Activated naive CD4-positive, alpha-beta T cell treated with Interleukin-2 at 50 U/mL for 16 hours (primary cell): ENCODE data around the gene CIITA.
A peak's percentile ranks its signal among the peaks of the same experiment; 100 is the strongest.
"Not testable (repeated sequence)": the region's sequence is repeated elsewhere in the genome, so short reads cannot be mapped to it uniquely, and the experiment has no call there.

ENCODE experiments used
- DNase-seq: peaks from one replicate; pipeline ENCODE4 v3.0.0-alpha.2; 2020

Gene CIITA

DNA sequence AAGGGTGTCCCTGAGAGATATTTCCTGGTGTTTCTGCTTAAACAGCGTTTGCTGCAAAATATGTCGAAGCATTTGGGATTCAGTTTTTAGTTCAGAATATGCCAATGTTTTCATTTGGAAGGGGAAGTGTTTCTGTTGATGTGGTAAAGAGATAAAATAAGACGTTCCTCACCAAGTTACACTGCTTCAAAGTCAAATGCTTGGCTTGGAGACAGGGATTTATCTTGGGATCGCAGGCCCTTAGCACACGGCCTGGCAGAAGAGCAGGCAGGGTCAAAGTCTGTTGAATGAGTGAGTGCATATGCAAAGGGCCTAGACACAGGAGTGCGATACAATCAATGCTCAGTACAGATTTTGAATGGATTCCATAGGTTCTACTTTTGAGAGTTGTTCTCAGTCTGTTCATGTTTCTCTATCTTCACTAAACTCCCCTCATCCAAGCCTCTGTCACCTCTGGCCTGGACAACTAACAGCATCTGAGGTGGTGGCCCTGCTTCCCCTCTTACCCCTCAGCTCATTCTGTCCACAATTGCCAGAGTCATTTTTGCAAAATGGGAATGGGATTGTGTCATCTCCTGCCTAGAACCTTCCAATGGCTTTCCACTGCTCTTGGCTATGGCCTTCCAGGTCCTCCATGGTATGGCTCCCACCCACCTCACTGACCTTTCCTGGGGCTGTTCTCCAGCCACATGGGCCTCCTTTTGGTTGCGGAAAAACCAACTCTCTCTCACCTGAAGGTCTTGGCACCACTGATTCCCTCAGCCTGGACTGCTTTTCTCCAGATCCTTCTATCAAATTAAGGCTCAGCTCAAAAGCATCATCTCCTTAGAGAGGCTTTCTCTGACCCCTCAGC, 62.0 kb downstream of the CIITA start:
- DNase-seq, result no peak

DNA sequence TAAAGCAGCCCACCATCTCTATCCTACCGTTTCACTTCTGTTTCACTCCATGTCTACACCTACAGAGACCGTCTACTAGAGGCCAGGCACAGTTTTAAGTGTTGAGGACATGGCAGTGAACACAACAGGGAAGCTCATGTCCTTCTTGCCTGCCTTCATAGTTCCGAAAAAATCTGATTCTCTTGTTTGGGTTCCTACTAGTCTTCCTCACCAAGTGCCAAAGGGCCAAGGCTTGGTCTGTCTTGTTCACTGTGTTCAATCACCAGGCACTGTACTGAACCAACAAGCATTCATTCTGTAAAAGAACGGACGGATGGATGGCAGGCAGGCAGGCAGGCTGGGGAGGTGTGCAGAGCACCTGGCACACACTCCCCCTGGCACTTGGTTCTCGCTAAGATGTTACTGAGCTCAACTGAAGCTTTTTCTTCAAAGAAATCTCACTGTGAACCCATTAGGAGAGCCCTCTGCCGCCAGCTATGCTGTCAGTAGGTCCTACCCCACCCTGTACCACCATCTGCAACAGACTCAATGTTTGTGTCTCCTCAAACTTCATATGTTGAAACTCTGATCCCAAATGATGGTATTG, 62.7 kb downstream of the CIITA start:
- no peak for DNase-seq

- DNase-seq, result no peak
Measured at GRCh38 chr16:10940501-10941079, 63.6 kb downstream of the CIITA start.

DNA sequence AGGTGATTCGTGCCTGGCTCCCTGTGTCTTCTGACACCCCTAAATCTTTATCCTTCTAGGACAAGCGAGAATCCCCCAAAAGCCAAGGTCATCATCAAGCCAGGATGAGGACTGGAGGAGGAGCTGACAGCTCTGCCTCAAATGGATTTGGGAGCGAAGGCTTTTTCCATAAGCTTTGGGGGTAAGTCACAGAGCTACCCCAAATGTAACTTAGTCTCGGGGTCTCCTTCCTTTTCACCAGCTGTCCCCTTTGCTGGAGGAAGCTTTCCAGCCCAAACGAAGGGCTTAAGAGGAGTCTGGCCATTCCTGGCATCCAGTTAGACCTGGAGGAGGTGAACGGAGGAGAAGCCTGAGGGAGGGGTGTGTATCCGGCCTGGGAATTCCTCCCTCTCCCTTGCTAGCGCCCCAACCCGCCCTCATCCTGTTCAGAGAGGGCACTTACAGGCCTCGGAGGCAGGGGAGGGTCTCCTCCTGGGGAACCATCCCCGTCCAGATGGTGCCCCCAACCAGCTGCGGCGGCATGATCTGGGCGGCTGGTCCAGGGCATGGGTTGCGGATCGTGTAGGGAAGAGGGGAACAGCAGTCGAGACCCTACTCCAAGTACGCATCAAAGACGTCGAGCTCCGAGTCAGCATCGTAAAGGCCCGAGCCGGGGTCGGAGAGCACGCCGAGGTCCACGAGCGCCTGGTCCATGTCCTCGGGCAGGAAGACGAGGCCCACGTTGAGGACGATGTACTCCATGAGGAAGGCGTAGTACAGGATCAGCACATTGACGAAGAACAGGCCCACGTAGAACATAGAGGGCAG, 64.3 kb downstream of the CIITA start:
- no peak for DNase-seq

GRCh38 chr16:10941935-10942351, 64.9 kb downstream of the CIITA start:
- DNase-seq, result not testable (repeated sequence)

DNA sequence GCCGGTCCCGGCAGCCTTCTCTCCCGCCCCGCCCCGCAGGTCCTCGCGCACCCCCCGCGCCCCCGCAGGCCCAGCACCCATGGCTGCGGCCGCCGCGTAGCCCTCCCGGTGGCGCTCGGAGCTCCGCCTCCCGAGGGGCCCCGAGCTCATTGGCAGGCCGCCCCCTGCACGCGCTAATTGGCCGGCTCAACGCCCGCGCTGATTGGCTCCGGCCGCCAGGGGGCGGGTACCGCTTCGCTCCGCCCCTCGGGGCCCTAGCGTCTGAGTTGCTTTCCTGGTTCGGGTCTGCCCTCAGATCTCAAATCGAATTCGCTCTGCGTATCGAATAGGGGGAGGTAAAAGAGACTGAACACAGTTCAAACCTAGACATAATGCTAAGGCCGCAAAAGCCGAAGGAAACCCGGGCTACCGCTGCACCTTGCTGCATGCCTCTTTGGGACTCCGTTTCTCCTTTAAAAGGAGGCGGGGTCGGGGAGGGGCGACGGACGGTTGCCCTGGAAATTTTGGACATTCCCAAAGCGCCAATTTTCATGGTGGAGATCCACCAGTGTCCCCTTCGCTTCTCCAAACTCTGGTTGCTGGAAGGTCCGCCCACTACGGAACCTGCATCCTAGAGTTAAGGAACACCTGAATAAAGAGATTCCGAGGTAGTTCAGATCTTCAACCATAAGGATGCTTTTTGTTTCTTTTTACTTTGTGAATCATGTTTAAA, 65.5 kb downstream of the CIITA start, which contains the start of gene DEXI:
DEXI (minus strand) TSS at position 117 of the 712 bp plus-strand sequence. CDS start 463 bp downstream, outside the sequence.
- DNase-seq, result peak; percentile 95

GRCh38 chr16:10943064-10943353, 66.0 kb downstream of the CIITA start:
- DNase-seq, result no peak

- DNase-seq, result peak; percentile 96
Measured at GRCh38 chr16:10944249-10945064, 67.5 kb downstream of the CIITA start, which contains the start of gene CLEC16A. Gene CLEC16A, plus strand, starts transcription at chr16:10944564. Its CDS starts 154 bp downstream, at chr16:10944718.

- no peak for DNase-seq
Measured at GRCh38 chr16:10945065-10945787, 68.2 kb downstream of the CIITA start.

DNA sequence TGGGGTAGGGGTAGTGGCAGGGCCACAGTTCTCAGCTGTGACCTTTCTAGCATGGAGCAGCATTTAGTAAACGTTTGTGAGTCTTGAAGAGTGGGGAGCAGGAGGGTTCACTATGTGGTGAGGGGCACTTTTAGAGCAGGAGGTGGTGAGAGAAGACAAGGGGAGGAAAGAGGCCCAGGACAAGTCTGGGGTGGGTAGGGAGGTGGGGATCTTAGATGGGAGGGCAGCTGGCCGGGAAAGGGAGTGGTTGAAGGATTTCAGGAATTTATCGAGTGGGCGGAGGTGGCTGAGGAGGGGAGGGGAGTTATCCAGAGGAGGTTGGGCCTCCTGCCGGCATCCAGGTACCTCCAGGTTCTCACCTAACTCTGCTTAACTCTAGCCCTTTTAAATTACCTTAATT, 69.3 kb downstream of the CIITA start:
- no peak for DNase-seq

- DNase-seq, result no peak
Measured at GRCh38 chr16:10947211-10947787, 70.3 kb downstream of the CIITA start.

DNA sequence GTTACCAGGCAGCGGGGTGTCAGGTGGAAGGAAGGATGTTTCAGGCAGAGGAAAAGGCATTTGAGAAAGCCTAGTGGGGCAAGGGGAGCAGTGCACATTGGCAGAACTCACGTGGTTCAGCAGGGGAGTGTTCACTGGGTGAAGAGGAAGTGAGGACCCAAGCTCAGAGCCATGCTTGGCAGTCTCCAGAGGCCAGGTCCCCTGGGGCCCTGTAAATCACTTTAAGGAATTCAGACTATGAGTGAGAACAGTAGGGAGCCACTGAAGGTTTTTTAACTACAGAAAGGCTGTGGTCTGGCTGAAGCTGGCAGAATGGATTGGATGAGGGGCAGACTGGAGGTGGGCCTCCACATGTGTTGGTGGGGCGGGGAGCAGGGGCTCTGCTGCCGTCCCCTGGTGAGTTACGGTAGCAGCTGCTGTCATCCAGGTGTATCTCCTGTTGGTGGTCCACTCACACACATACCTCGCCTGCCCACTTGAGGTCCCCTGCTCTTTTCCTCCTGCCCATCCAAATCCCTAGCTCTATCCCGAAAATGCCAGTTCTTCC, 72.5 kb downstream of the CIITA start:
- no peak for DNase-seq

GRCh38 chr16:10950393-10950792, 73.4 kb downstream of the CIITA start:
- no peak for DNase-seq

DNA sequence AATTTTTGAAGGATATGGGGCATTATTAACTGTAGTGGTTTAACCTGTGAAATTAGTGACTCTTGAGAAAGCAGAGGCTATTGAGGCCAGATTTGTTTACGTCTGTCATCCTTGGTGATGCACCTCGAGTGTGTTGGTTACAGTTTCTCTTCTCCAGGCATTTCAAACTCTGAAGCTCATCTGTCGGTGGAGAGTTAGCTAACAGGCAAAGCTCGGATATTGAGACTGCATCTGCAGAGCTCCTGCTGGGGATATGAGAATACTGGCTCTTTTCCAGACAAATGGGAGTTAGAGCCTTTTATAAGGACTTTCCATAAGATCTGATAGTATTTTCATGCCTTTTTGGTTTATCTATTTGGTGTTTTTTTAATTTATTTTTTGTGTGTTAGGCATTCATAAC, 74.0 kb downstream of the CIITA start:
- no peak for DNase-seq

GRCh38 chr16:10954903-10955302, 77.9 kb downstream of the CIITA start:
- no peak for DNase-seq

DNA sequence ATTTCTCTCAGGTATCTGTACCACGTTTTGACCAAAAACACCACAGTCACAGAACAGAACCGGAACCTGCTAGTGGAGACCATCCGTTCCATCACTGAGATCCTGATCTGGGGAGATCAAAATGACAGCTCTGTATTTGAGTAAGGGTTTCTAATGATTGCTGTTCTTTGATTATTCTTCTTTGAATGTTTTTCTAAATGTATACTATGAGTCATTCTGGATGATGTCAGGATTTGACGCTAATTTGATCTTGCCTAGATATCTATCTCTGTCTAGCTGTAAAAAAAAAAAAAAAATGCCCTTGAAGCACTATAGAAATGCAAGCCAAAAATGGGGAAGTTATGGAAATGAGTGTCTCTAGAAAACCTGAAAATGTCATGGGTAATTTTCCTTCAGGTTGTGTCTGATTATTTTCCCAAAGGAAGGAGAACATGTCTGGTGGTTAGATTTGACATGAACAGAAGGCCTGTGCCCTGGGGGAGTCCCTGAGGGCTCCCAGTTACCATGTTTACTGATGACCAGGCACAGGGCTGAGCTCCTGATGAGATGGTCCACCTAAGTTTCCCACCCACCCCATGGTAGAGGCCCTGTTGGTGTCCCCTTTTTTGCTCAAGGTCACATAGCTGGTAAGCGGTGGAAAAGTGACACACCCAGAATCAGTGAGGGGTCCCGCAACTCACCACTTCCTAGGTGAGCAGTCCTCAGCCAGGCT, 80.9 kb downstream of the CIITA start:
- DNase-seq, result peak; percentile 37

GRCh38 chr16:10959161-10959560, 82.2 kb downstream of the CIITA start:
- DNase-seq, result no peak

- no peak for DNase-seq
Measured at GRCh38 chr16:10961231-10961630, 84.2 kb downstream of the CIITA start.
